ENCODE measurements around the gene CGGBP1. TPM values are rescaled to one million over a fixed set of nuclear protein-coding genes. Genes with fewer than 3 reads are reported as not detected.

CGGBP1 gene
- total RNA-seq, 2 experiments from 2014 or later = 54.4 to 76.0 TPM

GRCh38 chr3:88010810-88011209, 48.0 kb downstream of the CGGBP1 start:
- Histone ChIP-seq H2AFZ (ENCODE audit: low read length) (no peak overlapping the region), H3K9me3 (ENCODE audit: low read length) (no peaks in the 10 kb centered on the region), H3K4me3 (ENCODE audit: low read depth, low read length, poor library complexity, severe bottlenecking) (no peak overlapping the region), H3K36me3 (ENCODE audit: insufficient read depth, low read length) (no peaks in the 10 kb centered on the region), H3K79me2 (ENCODE audit: insufficient read depth, low read depth, low read length) (no peaks in the 10 kb centered on the region), H4K20me1 (ENCODE audit: insufficient read depth, low read length) (no peaks in the 10 kb centered on the region), H3K9me2 (ENCODE audit: insufficient read depth, low read length) (no peaks in the 10 kb centered on the region), H3K4me1 (ENCODE audit: insufficient read depth, low read length, poor library complexity, severe bottlenecking) (no peaks in the 10 kb centered on the region), H3K27ac (ENCODE audit: low read depth, low read length, poor library complexity, severe bottlenecking) (no peak overlapping the region), H3K4me2 (ENCODE audit: low read length) (no peak overlapping the region)
- DNase-seq (ENCODE audit: low spot score) = no peak
- no TSS peak for BruUV-seq (replicated peaks)
- intact Hi-C loops (cut with micrococcal nuclease; ENCODE audit: unreplicated experiment) = no loop called here
- CTCF ChIA-PET (ENCODE audit: unreplicated experiment) = no interaction called here
- POLR2A ChIA-PET = interaction anchor here (0.9 to 1.2 kb wide), 2 partner anchors 102 to 224 kb away, joined by 3 read pairs; no protein-coding TSS in a partner anchor
- no peak for TF ChIP-seq EZH2phosphoT487 (IDR thresholded peaks at IDR 0.05; ENCODE audit: borderline replicate concordance, low read depth, low read length)
- no peak for TF ChIP-seq CTCF (conservative IDR thresholded peaks at IDR 0.05; ENCODE audit: low read length)

GRCh38 chr3:88009066-88009465, 49.7 kb downstream of the CGGBP1 start:
- no peak overlapping the region for H3K4me2 ChIP-seq (ENCODE audit: low read length)
- no peaks in the 10 kb centered on the region for H4K20me1 ChIP-seq (ENCODE audit: insufficient read depth, low read length)
- H3K27ac ChIP-seq (ENCODE audit: low read depth, low read length, poor library complexity, severe bottlenecking) = no peak overlapping the region
- H3K9me3 ChIP-seq (ENCODE audit: low read length) = no peaks in the 10 kb centered on the region
- no peak for DNase-seq (ENCODE audit: low spot score)
- no peaks in the 10 kb centered on the region for H3K79me2 ChIP-seq (ENCODE audit: insufficient read depth, low read depth, low read length)
- no TSS peak for BruUV-seq (replicated peaks)
- no peaks in the 10 kb centered on the region for H3K4me1 ChIP-seq (ENCODE audit: insufficient read depth, low read length, poor library complexity, severe bottlenecking)
- TF ChIP-seq CTCF (conservative IDR thresholded peaks at IDR 0.05; ENCODE audit: low read length) = no peak
- H3K4me3 ChIP-seq (ENCODE audit: low read depth, low read length, poor library complexity, severe bottlenecking) = no peak overlapping the region
- intact Hi-C loops (cut with micrococcal nuclease; ENCODE audit: unreplicated experiment) = no loop called here
- no peaks in the 10 kb centered on the region for H3K9me2 ChIP-seq (ENCODE audit: insufficient read depth, low read length)
- ChIA-PET POLR2A (interaction anchor here (0.6 to 1.4 kb wide), 4 partner anchors 10 to 189 kb away, joined by 3 to 5 read pairs (median 4); no protein-coding TSS in a partner anchor), CTCF (ENCODE audit: unreplicated experiment) (no interaction called here)
- H2AFZ ChIP-seq (ENCODE audit: low read length) = no peak overlapping the region
- no peaks in the 10 kb centered on the region for H3K36me3 ChIP-seq (ENCODE audit: insufficient read depth, low read length)

GRCh38 chr3:88005066-88005465, 53.7 kb downstream of the CGGBP1 start:
- no peaks in the 10 kb centered on the region for H3K4me1 ChIP-seq (ENCODE audit: insufficient read depth, low read length, poor library complexity, severe bottlenecking)
- intact Hi-C loops (cut with micrococcal nuclease; ENCODE audit: unreplicated experiment) = loop anchor here (1.0 to 2.0 kb wide), 4 partner anchors 108 to 706 kb away; no protein-coding TSS in a partner anchor
- peak overlapping the region; percentile 47 for H2AFZ ChIP-seq (ENCODE audit: low read length)
- no peak overlapping the region for H3K4me2 ChIP-seq (ENCODE audit: low read length)
- ChIA-PET CTCF (ENCODE audit: unreplicated experiment) (interaction anchor here (0.7 to 1.4 kb wide), 3 partner anchors 14 to 703 kb away, joined by 3 read pairs; no protein-coding TSS in a partner anchor), POLR2A (interaction anchor here (0.5 to 1.6 kb wide), 4 partner anchors 27 to 201 kb away, joined by 3 to 5 read pairs (median 4); no protein-coding TSS in a partner anchor)
- H3K4me3 ChIP-seq (ENCODE audit: low read depth, low read length, poor library complexity, severe bottlenecking) = no peak overlapping the region
- no peak overlapping the region for H3K27ac ChIP-seq (ENCODE audit: low read depth, low read length, poor library complexity, severe bottlenecking)
- no peak for TF ChIP-seq EZH2phosphoT487 (IDR thresholded peaks at IDR 0.05; ENCODE audit: borderline replicate concordance, low read depth, low read length)
- TF ChIP-seq CTCF (conservative IDR thresholded peaks at IDR 0.05; ENCODE audit: low read length) = peak; percentile 75
- H4K20me1 ChIP-seq (ENCODE audit: insufficient read depth, low read length) = no peaks in the 10 kb centered on the region
- DNase-seq (ENCODE audit: low spot score) = peak; percentile 60
- H3K36me3 ChIP-seq (ENCODE audit: insufficient read depth, low read length) = no peaks in the 10 kb centered on the region
- no TSS peak for BruUV-seq (replicated peaks)
- H3K9me3 ChIP-seq (ENCODE audit: low read length) = no peaks in the 10 kb centered on the region
- H3K9me2 ChIP-seq (ENCODE audit: insufficient read depth, low read length) = no peaks in the 10 kb centered on the region
- no peaks in the 10 kb centered on the region for H3K79me2 ChIP-seq (ENCODE audit: insufficient read depth, low read depth, low read length)
